H1 (cell line): ENCODE measurements around the gene BTD. TPM values are rescaled to one million over a fixed set of nuclear protein-coding genes. Genes with fewer than 3 reads are reported as not detected.

ENCODE experiments used
- CTCF ChIA-PET: fragments of 300-600 bp; sonication (Branson Sonifier 250); formaldehyde crosslinking; loops from one replicate; lab custom pipeline; 2021; ENCODE audit not compliant: partially characterized antibody; lab: Charles Lee
- POLR2A ChIA-PET: fragments of 300-600 bp; sonication (Branson Sonifier 250); formaldehyde crosslinking; loops from one replicate; lab custom pipeline; 2021; ENCODE audit warnings: inconsistent platforms; ENCODE audit not compliant: partially characterized antibody; lab: Charles Lee
- DNase-seq, 2 experiments: peaks; one replicate each; pipeline versions ENCODE4 v3.0.0 to v3.0.0-alpha.2; 2010 to 2022; ENCODE audit warnings: low spot score in 2 of 2, low read depth in 1 of 2, mixed read lengths in 1 of 2
- FAIRE-seq: peaks from 2 replicates; lab custom pipeline; 2011; peaks lifted over from hg19 to GRCh38; lab: Jason Lieb, UNC
- H2AFZ ChIP-seq: 2 replicates; pipeline ENCODE4 v1.8.1; 2012; ENCODE audit warnings: low read length, inconsistent platforms
- H2AK5ac ChIP-seq: 2 replicates; pipeline ENCODE4 v1.6.1; 2013; ENCODE audit warnings: low read depth, low read length
- H2BK120ac ChIP-seq: replicated peaks from 2 replicates; pipeline ENCODE3; 2013; ENCODE audit warnings: low read depth, low read length, inconsistent platforms
- H2BK12ac ChIP-seq: 2 replicates; pipeline ENCODE4 v1.6.1; 2013; ENCODE audit warnings: low read depth, low read length
- H2BK15ac ChIP-seq: 2 replicates; pipeline ENCODE4 v1.6.1; 2013; ENCODE audit warnings: low read length
- H2BK20ac ChIP-seq: 2 replicates; pipeline ENCODE4 v1.6.1; 2013; ENCODE audit warnings: low read length
- H2BK5ac ChIP-seq: 2 replicates; pipeline ENCODE4 v1.6.1; 2013; ENCODE audit warnings: low read depth, low read length
- H3K14ac ChIP-seq: 2 replicates; pipeline ENCODE4 v1.6.1; 2013; ENCODE audit warnings: inconsistent platforms; ENCODE audit not compliant: insufficient read length
- H3K18ac ChIP-seq: 2 replicates; pipeline ENCODE4 v1.6.1; 2013; ENCODE audit warnings: low read length; ENCODE audit errors: extremely low read depth
- H3K23ac ChIP-seq: 2 replicates; pipeline ENCODE4 v1.6.1; 2013; ENCODE audit warnings: inconsistent platforms; ENCODE audit not compliant: insufficient read length
- H3K23me2 ChIP-seq: 2 replicates; pipeline ENCODE4 v1.6.1; 2013; ENCODE audit warnings: low read depth, low read length
- H3K27ac ChIP-seq: 2 replicates; pipeline ENCODE4 v1.6.1; 2011; ENCODE audit warnings: low read depth, low read length, inconsistent platforms
- H3K27me3 ChIP-seq, 4 experiments: replicated peaks in 1 of 4; 1 replicate in 1 of 4; 2 replicates in 3 of 4; pipeline versions ENCODE4 v1.6.1 to v1.8.1; 2011 to 2013; ENCODE audit warnings: low read length in 3 of 4, mild to moderate bottlenecking in 3 of 4, inconsistent platforms in 2 of 4, mixed read lengths in 2 of 4, moderate library complexity in 1 of 4; ENCODE audit not compliant: control insufficient read depth in 3 of 4, insufficient read depth in 3 of 4; ENCODE audit errors: extremely low read depth in 1 of 4
- H3K36me3 ChIP-seq, 4 experiments: 2 replicates each; pipeline versions ENCODE4 v1.6.1 to v1.8.1; 2011 to 2013; ENCODE audit warnings: mild to moderate bottlenecking in 4 of 4, low read length in 3 of 4, moderate library complexity in 2 of 4, control low read depth in 1 of 4, inconsistent platforms in 1 of 4; ENCODE audit not compliant: insufficient read depth in 4 of 4, control insufficient read depth in 2 of 4
- H3K4ac ChIP-seq: replicated peaks from 2 replicates; pipeline ENCODE3; 2013; ENCODE audit warnings: low read length, low read depth, mixed read lengths, inconsistent platforms; ENCODE audit not compliant: insufficient read length
- H3K4me1 ChIP-seq, 4 experiments: replicated peaks in 1 of 4; 1 replicate in 1 of 4; 2 replicates in 3 of 4; pipeline versions ENCODE4 v1.6.1 to v1.8.1; 2011 to 2013; ENCODE audit warnings: low read length in 3 of 4, inconsistent platforms in 2 of 4, mixed read lengths in 1 of 4; ENCODE audit not compliant: insufficient read depth in 4 of 4, control insufficient read depth in 3 of 4
- H3K4me2 ChIP-seq, 2 experiments: 2 replicates each; pipeline versions ENCODE4 v1.6.1 to v1.8.1; 2011 to 2013; ENCODE audit warnings: low read depth in 2 of 2, low read length in 2 of 2, control low read depth in 1 of 2, inconsistent platforms in 1 of 2, mild to moderate bottlenecking in 1 of 2; ENCODE audit not compliant: insufficient read depth in 1 of 2
- H3K4me3 ChIP-seq, 4 experiments: fragments of 200-600, 300-600 bp in 1 of 4; sonication (generic), shearing (Covaris generic), sonication (Bioruptor Twin) in 1 of 4; 2 replicates each; pipeline versions ENCODE4 v1.5.1 to v1.8.1; 2011 to 2016; ENCODE audit warnings: low read length in 4 of 4, low read depth in 3 of 4, control low read depth in 2 of 4, inconsistent platforms in 2 of 4, mild to moderate bottlenecking in 2 of 4, mixed read lengths in 1 of 4, moderate library complexity in 1 of 4; ENCODE audit not compliant: insufficient read depth in 2 of 4; ENCODE audit errors: extremely low read depth in 1 of 4
- H3K56ac ChIP-seq: replicated peaks from 2 replicates; pipeline ENCODE3; 2013; ENCODE audit warnings: low read depth, mild to moderate bottlenecking, mixed read lengths, low read length, inconsistent platforms; ENCODE audit not compliant: insufficient read length
- H3K79me1 ChIP-seq: 2 replicates; pipeline ENCODE4 v1.6.1; 2013; ENCODE audit warnings: low read depth, low read length, control low read depth
- H3K79me2 ChIP-seq, 2 experiments: 2 replicates each; pipeline versions ENCODE4 v1.6.1 to v1.8.1; 2012 to 2013; ENCODE audit warnings: low read length in 2 of 2, mild to moderate bottlenecking in 2 of 2, inconsistent platforms in 1 of 2; ENCODE audit not compliant: insufficient read depth in 2 of 2, control insufficient read depth in 1 of 2
- H3K9ac ChIP-seq, 4 experiments: replicated peaks in 1 of 4; 1 replicate in 1 of 4; 2 replicates in 3 of 4; pipeline versions ENCODE4 v1.6.1 to v1.8.1; 2011 to 2013; ENCODE audit warnings: low read depth in 3 of 4, low read length in 3 of 4, control low read depth in 2 of 4, mild to moderate bottlenecking in 2 of 4, moderate library complexity in 2 of 4, inconsistent platforms in 1 of 4; ENCODE audit errors: extremely low read depth in 1 of 4
- H3K9me3 ChIP-seq, 2 experiments: 2 replicates each; pipeline versions ENCODE4 v1.6.1 to v1.8.1; 2012 to 2013; ENCODE audit warnings: mild to moderate bottlenecking in 2 of 2, moderate library complexity in 2 of 2, control low read depth in 1 of 2, inconsistent platforms in 1 of 2, low read depth in 1 of 2, low read length in 1 of 2, mixed read lengths in 1 of 2; ENCODE audit not compliant: insufficient read depth in 2 of 2
- H4K20me1 ChIP-seq, 2 experiments: replicated peaks in 1 of 2; 2 replicates each; pipeline versions ENCODE3 to v1.8.1; 2011 to 2013; ENCODE audit warnings: inconsistent platforms in 2 of 2, low read length in 2 of 2, mild to moderate bottlenecking in 1 of 2; ENCODE audit not compliant: insufficient read depth in 2 of 2, control insufficient read depth in 1 of 2
- H4K5ac ChIP-seq: 2 replicates; pipeline ENCODE4 v1.6.1; 2013; ENCODE audit warnings: low read length, low read depth, mixed read lengths, inconsistent platforms; ENCODE audit not compliant: insufficient read length
- H4K8ac ChIP-seq: 2 replicates; pipeline ENCODE4 v1.8.0; 2013; ENCODE audit warnings: mild to moderate bottlenecking, moderate library complexity, low read length, inconsistent platforms; ENCODE audit not compliant: insufficient read depth; ENCODE audit errors: extremely low read depth
- H4K91ac ChIP-seq: replicated peaks from 2 replicates; pipeline ENCODE3; 2013; ENCODE audit warnings: low read length, mixed read lengths, inconsistent platforms; ENCODE audit not compliant: insufficient read length
- CEBPB ChIP-seq: IDR thresholded peaks from 2 replicates; pipeline ENCODE4 v1.6.1; 2012; ENCODE audit warnings: low read depth, low read length
- EZH2 ChIP-seq: fragments of 200-600 bp; sonication (generic); IDR thresholded peaks from 2 replicates; pipeline ENCODE4 v1.7.1; 2012; ENCODE audit warnings: low read depth, mild to moderate bottlenecking, moderate library complexity, low read length, inconsistent platforms; ENCODE audit not compliant: severe bottlenecking
- FOSL1 ChIP-seq: IDR thresholded peaks from 2 replicates; pipeline ENCODE4 v1.6.1; 2011; ENCODE audit warnings: mild to moderate bottlenecking, low read depth, low read length, moderate library complexity; ENCODE audit not compliant: insufficient read depth
- GABPA ChIP-seq: IDR thresholded peaks from 2 replicates; pipeline ENCODE4 v1.6.1; 2011; ENCODE audit warnings: mild to moderate bottlenecking, low read length, moderate library complexity, borderline replicate concordance; ENCODE audit not compliant: insufficient read depth
- HDAC2 ChIP-seq, 2 experiments: fragments of 300-600 bp in 1 of 2; sonication (generic) in 1 of 2; IDR thresholded peaks; 2 replicates each; pipeline ENCODE4 v1.6.1; 2011 to 2012; ENCODE audit warnings: low read depth in 2 of 2, low read length in 2 of 2, mild to moderate bottlenecking in 2 of 2, moderate library complexity in 2 of 2, borderline replicate concordance in 1 of 2, inconsistent platforms in 1 of 2
- PHF8 ChIP-seq: fragments of 200-600 bp; sonication (generic); conservative IDR thresholded peaks from 2 replicates; pipeline ENCODE4 v1.7.1; 2012; ENCODE audit warnings: low read depth, mild to moderate bottlenecking, inconsistent platforms, low read length, moderate library complexity
- SAP30 ChIP-seq: fragments of 300-600 bp; sonication (generic); IDR thresholded peaks from 2 replicates; pipeline ENCODE4 v1.7.1; 2012; ENCODE audit warnings: low read length, moderate library complexity, mild to moderate bottlenecking, inconsistent platforms; ENCODE audit not compliant: insufficient read depth, insufficient replicate concordance
- SIRT6 ChIP-seq: IDR thresholded peaks from one replicate; pipeline ENCODE4 v1.7.1; 2012; ENCODE audit warnings: low read length, inconsistent platforms
- SRF ChIP-seq: IDR thresholded peaks from 2 replicates; pipeline ENCODE4 v1.6.1; 2011; ENCODE audit warnings: mild to moderate bottlenecking, low read depth, low read length, moderate library complexity
- polyA plus RNA-seq, 7 experiments: library from polyadenylated mRNA; depleted of rRNA in 3 of 7; stranded (reverse) in 5 of 7; unstranded in 2 of 7; fragments of >200 nt in 5 of 7; fragments of 200-250 nt in 2 of 7; gene quantifications; 1 replicate in 5 of 7; 2 replicates in 1 of 7; 4 replicates in 1 of 7; pipeline versions ENCODE4 v1.2.1 to v1.2.3, GENCODE V29; 2011 to 2013; ENCODE audit warnings: missing spikeins in 2 of 7, mixed read lengths in 2 of 7
- total RNA-seq: library from RNA; stranded (reverse); fragmentation: NEBNext Ultra II Directional; extraction: Animal tissue kit (Norgen Biotek cat#: 25700); gene quantifications from 2 replicates; pipeline ENCODE4 v1.2.1, GENCODE V29; 2021
- TF ChIP-seq, protein P1 (sequence below): IDR thresholded peaks from 2 replicates; pipeline ENCODE4 v1.6.1; 2011; ENCODE audit warnings: low read length, improper control_type of control experiment

The BTD gene
- total and polyA plus RNA-seq, 2 of the 8 experiments (the other 6 are each of a cell fraction or from before 2014, with no cell fraction given) = 21.8 to 36.7 TPM

DNA sequence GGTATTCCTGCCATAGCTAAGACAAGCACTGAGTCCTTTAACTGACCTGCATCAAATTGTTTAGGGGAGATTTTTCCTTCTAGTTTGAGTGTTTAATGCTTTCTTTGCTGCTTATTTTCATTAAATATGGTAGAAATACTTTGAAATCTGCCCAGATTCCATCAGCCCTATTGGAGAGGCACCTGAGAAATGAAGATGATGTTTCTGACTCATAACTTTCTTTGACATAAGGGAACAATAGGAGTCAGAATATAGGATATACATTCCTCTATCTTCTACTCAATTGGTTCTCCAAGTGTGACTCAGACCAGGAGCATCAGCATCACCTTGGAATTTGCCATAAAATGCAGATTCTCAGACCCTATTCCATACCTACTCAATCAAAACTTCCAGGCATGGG lies 27.4 kb downstream of the BTD start:
- H3K4me1 ChIP-seq = peaks cover 13 to 29% (median 21%) of the 10 kb centered on the region in 4 experiments
- H2BK20ac ChIP-seq = no peak overlapping the region
- no peaks in the 10 kb centered on the region for H4K20me1 ChIP-seq
- no peak overlapping the region for H3K56ac ChIP-seq
- no peak overlapping the region for H3K9ac ChIP-seq
- no peak overlapping the region for H4K8ac ChIP-seq
- no peak overlapping the region for H3K4ac ChIP-seq
- no peak for TF ChIP-seq CEBPB
- TF ChIP-seq SAP30 = no peak
- no peak for TF ChIP-seq SRF
- TF ChIP-seq EZH2 = no peak
- no peak for TF ChIP-seq FOSL1
- TF ChIP-seq, protein P1, sequence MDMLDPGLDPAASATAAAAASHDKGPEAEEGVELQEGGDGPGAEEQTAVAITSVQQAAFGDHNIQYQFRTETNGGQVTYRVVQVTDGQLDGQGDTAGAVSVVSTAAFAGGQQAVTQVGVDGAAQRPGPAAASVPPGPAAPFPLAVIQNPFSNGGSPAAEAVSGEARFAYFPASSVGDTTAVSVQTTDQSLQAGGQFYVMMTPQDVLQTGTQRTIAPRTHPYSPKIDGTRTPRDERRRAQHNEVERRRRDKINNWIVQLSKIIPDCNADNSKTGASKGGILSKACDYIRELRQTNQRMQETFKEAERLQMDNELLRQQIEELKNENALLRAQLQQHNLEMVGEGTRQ = no peak
- no peak for TF ChIP-seq SIRT6
- no peak for TF ChIP-seq GABPA
- TF ChIP-seq HDAC2 (IDR thresholded peaks at IDR 0.05; ENCODE audit: borderline replicate concordance in 1 of 2, low read depth in 2 of 2, low read length in 2 of 2) = no peak
- TF ChIP-seq PHF8 = no peak
- ChIA-PET CTCF (interaction anchor here (1.3 to 2.5 kb wide), 3 partner anchors 173 to 253 kb away, joined by 4 to 16 read pairs (median 5); no protein-coding TSS in a partner anchor), POLR2A (interaction anchor here (0.6 to 3.2 kb wide), 2 partner anchors 28 to 222 kb away, joined by 3 to 8 read pairs; partner anchors contain the start of genes BTD and HACL1)
- H3K23me2 ChIP-seq = no peaks in the 10 kb centered on the region
- H3K9me3 ChIP-seq = no peaks in the 10 kb centered on the region
- H3K4me3 ChIP-seq = no peak overlapping the region
- H3K4me2 ChIP-seq = no peak overlapping the region
- H3K23ac ChIP-seq = no peak overlapping the region
- no peak overlapping the region for H2BK120ac ChIP-seq
- H3K27me3 ChIP-seq = no peaks in the 10 kb centered on the region
- no peak overlapping the region for H3K27ac ChIP-seq
- H2AFZ ChIP-seq = no peak overlapping the region
- no peaks in the 10 kb centered on the region for H3K36me3 ChIP-seq
- FAIRE-seq = no peak
- no peak overlapping the region for H2BK5ac ChIP-seq
- no peaks in the 10 kb centered on the region for H3K79me2 ChIP-seq
- H3K79me1 ChIP-seq = no peaks in the 10 kb centered on the region
- no peak overlapping the region for H2AK5ac ChIP-seq
- DNase-seq = no peak
- no peak overlapping the region for H4K91ac ChIP-seq
- H2BK12ac ChIP-seq = no peak overlapping the region
- H4K5ac ChIP-seq = no peak overlapping the region
- no peak overlapping the region for H2BK15ac ChIP-seq
- H3K14ac ChIP-seq = no peak overlapping the region
- H3K18ac ChIP-seq = no peak overlapping the region
